ENCODE data around the gene LIN54.
"Not testable (repeated sequence)": the region's sequence is repeated elsewhere in the genome, so short reads cannot be mapped to it uniquely, and the experiment has no call there.

The LIN54 gene

DNA sequence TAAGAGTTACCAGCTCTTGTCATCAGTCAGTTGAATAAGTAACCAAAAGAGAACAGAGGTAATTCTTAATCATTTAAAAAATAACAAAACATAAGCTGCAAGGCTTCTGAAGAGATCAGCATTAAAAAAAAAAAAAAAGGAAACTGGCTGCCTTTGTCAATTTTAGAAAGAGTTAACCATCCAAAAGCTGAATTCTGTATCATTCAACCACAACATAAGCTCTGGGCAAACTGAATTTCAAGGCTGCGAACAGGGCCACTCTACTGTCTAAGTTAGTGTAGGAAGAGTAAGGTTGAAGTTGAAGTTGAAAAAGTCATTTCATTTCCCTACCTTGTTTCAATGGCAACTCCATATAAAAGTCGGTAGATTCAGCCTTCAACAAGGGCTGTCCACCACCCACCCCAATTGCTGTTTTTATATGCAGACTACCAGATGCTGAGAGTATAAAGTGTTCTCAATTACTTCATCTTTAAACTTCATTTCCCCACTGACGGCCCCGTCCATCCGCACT lies 1.1 kb upstream of the LIN54 start:
- DNase-seq, result no peak

DNA sequence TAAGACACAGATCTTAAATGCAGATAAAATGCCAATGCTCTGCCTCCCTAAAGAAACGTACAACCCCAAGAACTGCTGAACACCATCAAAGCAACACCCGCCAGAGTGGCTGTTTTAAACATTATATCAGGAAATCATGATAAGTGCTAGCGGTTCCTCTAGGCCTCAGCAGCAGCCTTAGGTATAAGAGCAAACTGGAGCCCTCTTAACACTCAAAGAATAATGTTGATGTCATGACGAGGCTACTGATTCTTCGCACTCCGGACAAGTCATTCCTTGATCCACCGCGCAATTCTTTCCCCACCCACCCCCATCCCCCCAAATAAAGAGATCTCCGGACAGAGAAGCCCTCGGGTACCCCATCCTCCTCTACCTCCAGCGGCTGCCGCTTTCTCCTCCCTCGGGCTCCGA lies 507 bp downstream of the LIN54 start:
- peak; percentile 22 for DNase-seq

DNA sequence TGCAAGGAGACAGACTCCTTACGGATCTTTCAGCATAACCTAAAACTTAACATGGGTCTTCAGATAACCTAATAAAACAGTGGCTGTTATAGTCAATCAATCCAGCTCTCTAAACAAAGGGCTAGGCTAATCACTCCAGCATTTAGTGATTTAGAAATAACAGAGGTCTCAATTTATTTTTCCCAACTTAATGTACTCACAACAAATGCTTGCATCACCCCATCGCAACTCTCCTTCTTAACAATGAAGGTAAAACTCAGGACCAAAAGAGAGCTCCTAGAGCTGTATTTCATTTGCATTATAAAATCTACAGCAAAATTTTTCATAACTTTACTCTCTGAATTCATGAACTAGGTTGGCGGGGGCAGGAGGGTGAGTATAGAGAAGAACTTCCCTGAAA lies 1.1 kb downstream of the LIN54 start:
- no peak for DNase-seq

DNA sequence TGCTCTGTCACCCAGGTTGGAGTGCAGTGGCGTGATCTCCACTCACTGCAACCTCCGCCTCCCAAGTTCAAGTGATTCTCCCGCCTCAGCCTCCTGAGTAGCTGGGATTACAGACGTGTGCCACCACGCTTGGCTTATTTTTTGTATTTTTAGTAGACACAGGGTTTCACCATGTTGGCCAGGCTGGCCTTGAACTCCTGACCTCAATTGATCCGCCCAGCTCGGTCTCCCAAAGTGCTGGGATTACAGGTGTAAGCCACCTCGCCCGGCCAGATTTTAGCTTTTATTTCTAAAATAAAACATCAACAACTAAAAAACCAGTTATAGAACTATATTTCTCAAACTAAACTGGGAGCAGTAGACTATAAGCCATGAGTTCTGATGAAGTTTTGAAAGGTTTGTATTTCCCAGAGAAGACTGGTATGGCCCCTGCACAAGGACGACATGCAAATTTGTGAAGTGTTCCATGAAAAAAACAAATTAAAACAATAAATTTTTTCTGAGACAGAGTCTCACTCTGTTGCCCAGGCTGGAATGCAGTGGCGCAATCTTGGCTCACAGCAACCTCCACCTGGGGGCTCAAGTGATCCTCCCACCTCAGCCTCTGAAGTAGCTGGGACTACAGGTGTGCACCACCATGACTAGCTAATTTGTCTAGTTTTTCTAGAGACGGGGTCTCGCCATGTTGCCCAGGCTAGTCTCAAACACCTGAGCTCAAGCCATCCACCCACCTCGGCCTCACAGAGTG lies 7.4 kb downstream of the LIN54 start:
- DNase-seq, result not testable (repeated sequence)

DNA sequence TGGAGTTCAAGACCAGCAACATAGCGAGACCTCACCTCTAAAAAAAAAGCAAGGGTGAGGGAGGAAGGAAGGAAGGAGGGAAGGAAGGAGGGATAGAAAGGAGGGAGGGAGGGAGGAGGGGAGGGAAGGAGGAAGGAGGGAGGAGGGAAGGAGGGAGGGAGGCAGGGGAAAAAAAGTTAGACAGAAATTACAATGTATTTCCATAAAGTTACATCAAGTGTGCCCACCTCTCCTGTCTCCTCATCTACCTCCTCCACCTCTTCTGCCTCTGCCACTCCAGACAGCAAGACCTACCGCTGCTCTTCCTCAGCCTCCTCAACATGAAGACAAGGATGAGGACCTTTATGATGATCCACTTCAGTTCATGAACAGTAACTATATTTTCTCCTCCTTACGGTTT lies 8.3 kb downstream of the LIN54 start:
- no peak for DNase-seq

DNA sequence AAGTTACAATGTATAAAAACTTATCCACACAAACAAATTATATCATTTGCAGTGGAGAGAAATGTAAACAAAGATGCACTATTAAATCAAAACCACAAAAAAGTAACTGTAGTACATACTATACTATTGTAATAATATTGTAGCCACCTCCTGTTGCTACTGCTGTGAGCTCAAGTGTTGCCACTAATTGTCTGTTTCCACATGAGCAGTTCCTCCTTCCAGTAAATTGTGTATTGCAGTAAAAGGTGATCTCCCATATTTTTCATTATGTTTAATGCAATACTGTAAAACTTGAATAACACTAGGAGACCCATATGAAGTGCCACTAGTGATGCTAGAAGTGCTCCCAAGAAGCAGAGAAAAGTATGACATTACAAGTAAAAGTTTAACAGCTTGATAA lies 11.7 kb downstream of the LIN54 start:
- no peak for DNase-seq

DNA sequence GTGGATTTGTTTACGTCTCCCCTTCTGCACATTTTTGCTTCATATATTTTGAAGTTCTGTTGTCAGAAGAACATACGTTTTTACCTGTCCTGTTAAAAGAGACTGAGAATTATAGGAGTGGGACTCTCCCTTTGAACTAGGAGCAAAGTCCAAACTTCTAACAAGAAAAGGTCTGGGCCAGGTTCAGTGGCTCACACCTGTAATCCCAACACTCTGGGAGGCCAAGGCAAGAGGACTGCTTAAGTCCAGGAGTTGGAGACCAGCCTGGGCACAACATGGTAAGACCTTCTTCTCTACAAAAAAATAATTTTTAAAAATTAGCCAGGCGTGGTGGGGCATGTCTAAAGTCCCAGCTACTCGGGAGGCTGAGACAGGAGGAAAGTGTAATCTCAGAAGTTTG lies 15.8 kb downstream of the LIN54 start:
- no peak for DNase-seq

DNA sequence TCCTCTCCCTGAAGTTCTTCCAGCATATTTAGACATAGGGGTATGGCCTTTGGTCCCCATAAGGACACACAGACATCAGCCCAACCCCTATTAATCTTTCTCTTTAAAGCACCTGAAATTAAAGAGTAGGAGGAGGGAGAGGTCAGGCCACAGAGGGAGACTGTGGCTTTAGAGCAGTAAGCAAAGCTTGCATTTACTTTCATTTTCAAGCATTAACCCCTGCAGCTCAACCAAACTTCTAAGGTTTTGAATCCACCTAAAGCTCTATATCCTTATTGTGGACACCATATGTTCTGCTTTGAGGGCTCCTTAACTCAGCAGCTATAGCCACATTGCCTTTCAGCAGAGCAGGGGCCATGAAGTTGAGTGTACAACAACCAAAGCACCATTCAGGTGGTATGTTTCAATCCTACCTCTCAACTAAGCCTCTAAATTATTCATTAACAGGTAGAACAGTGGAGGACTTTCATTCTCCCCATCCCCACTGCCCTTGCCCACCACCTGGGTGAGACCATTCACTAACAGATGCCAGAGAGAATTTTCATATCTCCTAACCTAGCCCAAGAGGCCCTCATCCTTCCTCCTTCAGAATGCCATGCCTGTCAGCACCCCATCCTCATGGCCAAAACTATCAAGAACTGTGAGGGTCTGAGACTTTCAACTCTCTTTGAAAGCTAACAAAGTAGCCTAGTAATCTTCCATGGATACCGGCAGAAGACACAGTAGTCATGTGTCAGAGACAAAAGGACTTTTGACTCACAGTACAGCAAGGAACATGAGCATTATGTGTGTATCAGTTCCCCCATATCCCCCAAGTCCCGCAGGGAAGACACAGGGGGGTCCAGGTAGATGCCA lies 20.8 kb downstream of the LIN54 start:
- DNase-seq, result no peak

DNA sequence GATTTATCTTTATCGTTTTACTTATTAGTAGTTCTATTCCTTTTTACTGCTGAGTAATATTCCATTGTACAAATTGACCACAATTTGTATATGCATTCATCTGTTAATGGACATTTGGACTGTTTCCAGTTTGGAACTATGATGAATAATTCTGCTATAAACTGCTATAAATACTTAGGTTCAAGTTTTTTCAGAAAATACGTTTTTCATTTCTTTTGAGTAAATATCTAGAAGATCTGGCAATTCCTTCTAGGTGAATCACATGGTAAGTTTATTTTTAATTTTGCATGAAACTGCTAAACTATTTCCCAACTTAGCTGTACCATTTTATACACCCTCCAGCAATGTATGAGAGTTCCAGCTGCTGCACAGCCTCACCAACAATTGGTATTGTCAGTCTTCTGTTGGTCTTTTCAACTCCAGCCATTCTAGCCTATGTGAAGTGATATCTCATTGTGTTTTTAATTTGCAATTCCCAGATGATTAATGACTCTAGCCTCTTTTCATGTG lies 22.2 kb downstream of the LIN54 start:
- no peak for DNase-seq

DNA sequence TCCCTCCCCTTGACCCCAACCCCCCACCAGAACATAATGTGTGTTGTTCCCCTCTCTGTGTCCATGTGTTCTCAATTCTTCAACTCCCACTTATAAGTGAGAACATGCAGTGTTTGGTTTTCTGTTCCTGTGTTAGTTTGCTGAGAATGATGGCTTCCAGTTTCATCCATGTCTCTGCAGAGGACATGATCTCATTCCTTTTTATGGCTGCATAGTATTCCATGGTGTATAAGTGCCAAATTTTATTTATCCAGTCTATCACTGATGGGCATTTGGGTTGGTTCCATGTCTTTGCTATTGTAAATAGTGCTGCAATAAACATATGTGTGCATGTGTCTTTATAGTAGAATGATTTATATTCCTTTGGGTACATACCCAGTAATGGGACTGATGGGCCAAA lies 23.1 kb downstream of the LIN54 start:
- not testable (repeated sequence) for DNase-seq

DNA sequence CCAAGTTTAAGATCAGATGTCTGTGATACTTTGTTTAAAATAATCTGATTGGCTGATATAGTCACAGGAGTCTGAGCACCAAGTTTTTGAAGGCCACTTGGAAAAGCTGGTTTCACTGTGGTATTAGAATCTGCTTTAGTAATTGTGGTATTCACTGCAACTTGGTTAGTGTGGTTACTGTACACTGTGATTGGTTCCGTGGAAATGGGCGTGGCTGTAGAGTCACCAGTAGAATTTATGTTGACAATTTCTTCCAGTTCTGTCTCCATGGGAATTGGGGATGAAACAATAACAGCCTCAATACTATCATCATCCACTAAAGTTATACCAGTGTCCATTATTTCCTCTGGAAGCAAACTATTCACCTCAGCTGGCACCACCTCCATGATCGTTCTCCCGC lies 26.2 kb downstream of the LIN54 start:
- no peak for DNase-seq

DNA sequence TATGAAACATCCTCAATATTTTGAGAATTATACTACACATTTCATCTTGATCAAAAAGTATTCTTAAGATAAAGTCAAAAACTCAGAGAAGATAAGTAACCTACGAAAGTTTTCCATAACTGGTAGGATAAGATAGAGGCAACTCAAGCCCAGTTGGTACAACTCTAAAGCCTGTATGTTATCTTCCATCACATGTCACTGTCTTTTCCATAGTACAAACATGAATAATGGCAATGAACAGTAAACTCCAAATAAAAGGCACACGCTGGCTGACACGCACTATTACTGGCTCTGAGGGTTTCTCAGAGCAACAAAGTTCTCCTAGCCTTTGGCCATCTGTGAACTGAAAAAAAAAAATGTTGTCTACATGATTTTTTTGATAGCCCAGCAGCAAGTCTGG lies 27.2 kb downstream of the LIN54 start:
- no peak for DNase-seq

DNA sequence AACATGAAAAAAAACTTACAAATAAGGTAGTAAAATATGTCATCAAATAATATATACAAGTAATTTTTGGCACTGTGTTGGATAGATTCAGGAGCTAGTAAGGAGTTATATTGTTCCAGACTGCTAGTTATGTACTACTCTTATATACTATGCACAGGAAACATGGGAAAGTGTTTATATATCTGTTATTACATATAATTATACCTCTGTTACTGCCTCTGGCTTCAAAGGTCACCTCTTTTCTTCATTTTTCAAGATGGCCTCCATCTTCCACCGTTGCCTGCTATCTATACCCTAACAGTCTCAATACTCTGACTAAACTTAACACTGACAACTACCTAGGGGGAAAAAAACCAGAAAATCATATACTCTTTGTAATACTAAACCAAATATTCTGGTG lies 29.5 kb downstream of the LIN54 start:
- no peak for DNase-seq

DNA sequence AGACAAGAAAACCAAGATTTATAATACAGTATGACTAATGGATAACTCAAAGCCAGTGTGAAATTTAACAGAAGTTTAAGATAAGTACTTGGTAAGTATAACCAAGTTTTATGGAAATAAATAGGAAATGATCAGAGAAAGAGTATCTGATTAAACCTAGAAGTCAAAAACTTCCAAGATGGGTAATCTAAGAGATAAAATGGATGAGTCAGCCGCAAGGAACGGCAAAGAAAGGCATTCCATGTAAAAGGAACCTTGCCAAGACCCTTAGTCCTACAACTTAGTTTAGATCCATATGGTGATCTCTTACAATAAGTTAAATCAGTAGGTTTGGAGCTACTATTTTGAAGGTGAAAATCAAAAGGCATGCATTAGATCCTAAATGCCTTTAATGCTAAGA lies 34.8 kb downstream of the LIN54 start:
- no peak for DNase-seq

DNA sequence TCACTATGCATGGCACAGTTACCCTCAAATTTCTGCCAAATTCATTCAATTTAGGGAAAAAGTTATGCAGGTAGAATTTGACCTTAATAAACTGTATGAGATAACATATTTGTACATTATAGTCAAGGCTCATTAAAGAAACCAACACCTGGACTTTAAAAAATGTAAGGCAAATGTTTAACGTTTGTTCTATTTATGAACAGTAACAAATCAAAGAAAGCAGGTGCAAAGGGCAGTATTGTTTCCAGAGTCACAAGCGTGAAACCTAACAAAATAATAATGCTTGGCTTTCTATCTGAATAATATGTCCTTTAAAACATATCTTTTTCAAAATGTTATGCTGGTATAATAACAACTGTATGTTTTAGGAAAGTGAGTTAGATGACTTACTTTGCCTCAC lies 41.2 kb downstream of the LIN54 start:
- no peak for DNase-seq

DNA sequence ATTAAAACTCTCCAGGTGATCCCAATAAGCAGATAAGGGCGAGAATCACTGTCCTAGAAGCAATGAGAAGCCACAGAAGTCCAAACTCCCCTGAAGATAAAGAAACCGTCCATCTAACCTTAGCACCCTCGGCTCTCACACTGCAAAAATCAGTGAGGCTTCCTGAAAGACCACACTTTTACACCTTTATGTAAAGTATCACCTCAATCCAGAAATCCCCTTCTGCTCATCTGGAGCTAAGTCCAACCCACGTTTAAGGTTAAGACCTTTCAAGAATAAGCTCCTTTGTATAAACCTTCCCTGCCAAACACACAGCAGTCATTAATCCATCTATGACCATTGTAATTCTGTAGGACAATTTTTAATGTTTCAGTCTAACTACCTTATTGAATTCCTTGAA lies 41.7 kb downstream of the LIN54 start:
- DNase-seq, result no peak

DNA sequence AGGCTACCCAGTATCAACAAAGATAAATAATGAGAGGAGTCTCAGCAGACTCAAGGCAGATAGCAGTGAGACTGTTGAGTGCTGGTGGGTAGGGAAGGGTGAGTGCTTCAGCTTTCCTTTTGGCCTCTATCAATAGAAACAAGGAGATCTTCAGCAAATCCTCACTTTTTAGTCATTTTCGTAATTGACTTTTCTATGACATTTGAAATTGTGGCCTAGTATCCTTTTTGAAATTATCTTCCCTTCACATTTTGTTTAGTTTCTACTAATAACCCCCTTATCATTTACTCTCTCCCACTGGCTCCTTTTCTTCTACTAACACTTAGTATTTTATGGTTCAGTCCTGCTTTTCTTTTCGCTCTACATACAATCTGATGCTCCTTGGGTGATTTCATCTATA lies 44.9 kb downstream of the LIN54 start:
- DNase-seq, result no peak

DNA sequence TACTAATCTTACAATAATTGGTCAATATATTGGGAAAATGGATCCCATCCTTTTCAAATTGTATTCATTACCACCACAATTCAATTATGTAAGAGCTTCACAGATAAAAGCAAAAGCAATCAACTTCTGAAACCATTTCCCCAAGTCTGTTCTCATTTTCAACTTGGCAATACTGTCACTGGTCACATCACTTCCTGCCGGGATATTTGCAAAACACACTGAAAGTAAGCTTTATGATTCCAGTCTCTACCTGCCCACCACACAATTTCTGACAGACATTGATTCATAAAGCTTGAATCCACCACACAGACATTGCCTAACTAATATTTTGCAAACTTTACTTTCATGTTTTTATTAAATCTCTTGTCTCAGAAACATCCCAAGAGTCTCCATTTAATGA lies 53.6 kb downstream of the LIN54 start:
- DNase-seq, result no peak

DNA sequence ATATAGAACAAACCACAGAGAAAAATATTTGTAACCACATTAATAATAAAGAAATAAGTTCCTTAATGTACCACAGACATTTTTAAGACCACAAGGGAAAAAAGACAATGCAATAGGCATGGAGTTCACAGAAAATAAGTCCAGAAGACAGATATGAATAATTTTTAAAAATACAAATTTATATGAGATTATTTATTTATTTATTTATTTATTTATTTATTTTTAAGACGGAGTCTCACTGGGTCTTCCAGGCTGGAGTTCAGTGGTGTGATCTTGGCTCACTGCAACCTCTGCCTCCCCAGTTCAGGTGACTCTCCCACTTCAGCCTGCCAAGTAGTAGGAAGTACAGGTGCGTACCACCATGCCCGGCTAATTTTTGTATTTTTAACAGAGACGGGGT lies 56.4 kb downstream of the LIN54 start:
- DNase-seq, result no peak

DNA sequence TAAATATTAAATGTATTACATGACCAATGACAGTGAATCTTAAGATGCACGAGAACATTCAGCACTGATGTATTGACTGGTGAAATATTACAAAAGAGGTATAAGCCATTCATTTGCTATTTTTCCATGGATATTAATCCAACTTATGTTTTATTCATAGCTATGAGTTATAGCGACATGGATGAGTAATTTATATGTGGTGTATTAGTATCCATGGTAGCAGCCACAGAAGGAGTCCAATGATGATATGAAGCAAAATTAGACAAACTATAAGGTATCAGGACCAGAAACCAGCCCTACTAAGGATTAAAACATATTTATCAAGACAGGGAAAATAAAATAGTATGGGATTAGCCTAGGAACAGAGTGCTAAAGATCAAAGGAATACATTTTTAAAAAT lies 59.4 kb downstream of the LIN54 start:
- DNase-seq, result no peak

DNA sequence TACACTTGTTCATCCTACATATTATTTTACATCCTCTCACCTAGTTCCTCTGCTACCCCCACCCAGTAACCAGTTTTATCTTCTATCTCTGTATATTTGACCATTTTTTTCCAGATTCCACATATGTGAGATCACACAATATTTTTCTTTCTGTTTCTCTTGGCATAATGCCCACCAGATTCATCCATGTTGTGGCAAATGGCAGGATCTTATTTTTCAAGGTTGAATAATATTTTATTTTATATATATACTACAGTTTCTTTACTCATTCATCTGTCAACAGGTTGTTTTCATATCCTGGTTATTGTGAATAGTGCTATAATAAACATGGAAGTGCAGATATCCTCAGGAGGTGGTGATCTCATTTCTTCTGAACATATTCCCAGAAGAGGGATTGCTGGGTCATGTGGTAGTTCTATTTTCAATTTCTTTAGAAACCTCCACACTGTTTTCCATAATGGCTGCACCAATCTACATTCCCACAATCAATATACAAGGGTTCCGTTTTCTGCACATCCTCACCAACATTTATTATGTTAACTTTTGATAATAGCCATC lies 61.9 kb downstream of the LIN54 start:
- DNase-seq, result no peak

DNA sequence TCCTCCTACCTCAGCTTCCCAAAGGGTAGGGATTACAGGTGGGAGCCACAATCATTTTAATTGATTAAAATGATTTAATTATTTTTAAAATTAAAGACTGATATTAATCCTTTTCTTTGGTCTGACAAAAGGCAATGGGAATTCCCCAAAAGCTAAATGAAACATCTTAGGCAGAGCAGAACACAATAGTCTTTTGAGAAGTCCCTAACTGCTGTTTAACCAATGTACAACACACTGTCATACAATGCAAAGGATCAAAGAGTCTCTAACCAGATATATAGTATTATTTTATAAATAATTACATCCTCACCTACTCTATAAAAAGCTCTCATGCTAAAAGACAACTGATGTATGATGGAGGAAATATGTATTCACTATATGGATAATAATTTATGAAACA lies 63.1 kb downstream of the LIN54 start:
- no peak for DNase-seq

DNA sequence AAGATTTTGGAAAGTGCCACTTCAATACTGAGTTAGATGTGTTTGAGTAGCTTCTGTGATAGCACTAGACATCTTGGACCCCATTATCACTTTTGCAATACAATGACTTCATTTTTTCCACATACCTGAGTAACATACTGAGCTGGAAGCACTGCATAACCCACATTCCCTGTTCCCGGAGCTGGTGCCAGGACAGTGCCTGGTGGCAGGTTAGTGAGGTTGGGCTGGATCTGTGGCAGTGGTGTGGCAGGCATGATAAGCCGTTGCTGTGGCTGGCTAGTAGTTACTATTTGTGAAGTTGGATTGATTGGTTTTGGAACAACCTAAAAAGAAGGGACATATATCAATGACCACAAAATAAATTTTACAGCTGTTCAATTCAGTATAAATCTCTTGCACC lies 71.2 kb downstream of the LIN54 start:
- DNase-seq, result no peak

DNA sequence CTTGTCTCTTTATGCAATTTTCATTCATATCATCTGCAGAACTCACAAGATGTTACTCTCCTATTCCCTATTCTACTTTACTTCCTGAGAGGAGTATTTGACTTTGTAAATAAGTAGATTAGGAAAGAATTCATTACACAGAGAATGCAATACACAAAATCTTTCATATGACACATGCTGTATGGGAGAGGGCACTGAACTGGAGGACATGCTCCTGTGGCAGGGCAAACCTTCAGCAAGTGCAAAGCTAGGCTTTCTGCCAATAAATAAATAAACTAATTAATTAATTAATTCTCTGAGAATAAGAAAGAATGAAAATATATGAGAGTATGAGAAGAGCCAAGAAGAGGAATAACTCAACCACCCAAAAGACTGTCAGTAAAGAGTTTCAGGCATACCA lies 76.2 kb downstream of the LIN54 start:
- no peak for DNase-seq

Measured in CD4-positive, alpha-beta T cell treated with Interleukin-6 for 4 hours (primary cell).